ENCODE results near the gene BRS3.
"Not testable (repeated sequence)": the region's sequence is repeated elsewhere in the genome, so short reads cannot be mapped to it uniquely, and the experiment has no call there.

Gene BRS3

GRCh38 chrX:136487647-136488046 lies at the start of gene BRS3:
Gene BRS3, plus strand, starts transcription at chrX:136487947. Its CDS starts 168 bp downstream, at chrX:136488115.
- DNase-seq (ENCODE audit: low read depth in 3 of 3): no peak

- DNase-seq (ENCODE audit: low read depth in 3 of 3): no peak
These were observed 49.6 kb upstream of the BRS3 start for GRCh38 chrX:136438192-136438591.

- not testable (repeated sequence) for DNase-seq (ENCODE audit: low read depth in 3 of 3)
These were observed 42.1 kb upstream of the BRS3 start for GRCh38 chrX:136445674-136446073.

GRCh38 chrX:136446208-136446607 lies 41.5 kb upstream of the BRS3 start:
- no peak for DNase-seq (ENCODE audit: low read depth in 3 of 3)

GRCh38 chrX:136447308-136447707 lies 40.4 kb upstream of the BRS3 start:
- DNase-seq (ENCODE audit: low read depth in 3 of 3): no peak

- DNase-seq (ENCODE audit: low read depth in 3 of 3): no peak
These were observed 39.8 kb upstream of the BRS3 start for GRCh38 chrX:136447968-136448367.

GRCh38 chrX:136450050-136450830 lies 37.5 kb upstream of the BRS3 start:
- no peak for DNase-seq (ENCODE audit: low read depth in 3 of 3)

- no peak for DNase-seq (ENCODE audit: low read depth in 3 of 3)
These were observed 35.1 kb upstream of the BRS3 start for GRCh38 chrX:136452614-136453013.

GRCh38 chrX:136453114-136453513 lies 34.6 kb upstream of the BRS3 start:
- no peak for DNase-seq (ENCODE audit: low read depth in 3 of 3)

GRCh38 chrX:136453771-136454170 lies 34.0 kb upstream of the BRS3 start:
- no peak for DNase-seq (ENCODE audit: low read depth in 3 of 3)

GRCh38 chrX:136456133-136456532 lies 31.6 kb upstream of the BRS3 start:
- no peak for DNase-seq (ENCODE audit: low read depth in 3 of 3)

GRCh38 chrX:136457303-136457917 lies 30.3 kb upstream of the BRS3 start:
- DNase-seq (ENCODE audit: low read depth in 3 of 3): no peak

GRCh38 chrX:136464589-136464988 lies 23.2 kb upstream of the BRS3 start:
- no peak for DNase-seq (ENCODE audit: low read depth in 3 of 3)

GRCh38 chrX:136467303-136467702 lies 20.4 kb upstream of the BRS3 start:
- no peak for DNase-seq (ENCODE audit: low read depth in 3 of 3)

- no peak for DNase-seq (ENCODE audit: low read depth in 3 of 3)
These were observed 19.2 kb upstream of the BRS3 start for GRCh38 chrX:136468391-136469103.

GRCh38 chrX:136473663-136474062 lies 14.1 kb upstream of the BRS3 start:
- DNase-seq (ENCODE audit: low read depth in 3 of 3): no peak

- no peak for DNase-seq (ENCODE audit: low read depth in 3 of 3)
These were observed 12.5 kb upstream of the BRS3 start for GRCh38 chrX:136475236-136475635.

GRCh38 chrX:136476501-136476900 lies 11.2 kb upstream of the BRS3 start:
- no peak for DNase-seq (ENCODE audit: low read depth in 3 of 3)

- peak in 1 of 3 experiments; percentile 2 for DNase-seq (ENCODE audit: low read depth in 3 of 3)
These were observed 10.7 kb upstream of the BRS3 start for GRCh38 chrX:136477026-136477425.

GRCh38 chrX:136480383-136480782 lies 7.4 kb upstream of the BRS3 start:
- no peak for DNase-seq (ENCODE audit: low read depth in 3 of 3)

- DNase-seq (ENCODE audit: low read depth in 3 of 3): no peak
These were observed 959 bp downstream of the BRS3 start for GRCh38 chrX:136488706-136489105.

- no peak for DNase-seq (ENCODE audit: low read depth in 3 of 3)
These were observed 4.1 kb downstream of the BRS3 start for GRCh38 chrX:136491832-136492231.

GRCh38 chrX:136493011-136493410 lies 5.3 kb downstream of the BRS3 start:
- no peak for DNase-seq (ENCODE audit: low read depth in 3 of 3)
